ENCODE data around the gene CLDN22.

CLDN22 gene
- long read RNA-seq, donor 1, transcript CLDN22-201 (1 exons, 2,581 nt) = major isoform, 56 of 56 reads
- long read RNA-seq, donor 1, partial matches to known transcripts = 0 of 56 reads
- long read RNA-seq, donor 1, other reads (novel, unspliced or antisense) = 0 of 56 reads
- long read RNA-seq, donor 2, transcript CLDN22-201 (1 exons, 2,581 nt) = major isoform, 30 of 30 reads
- long read RNA-seq, donor 2, partial matches to known transcripts = 0 of 30 reads
- long read RNA-seq, donor 2, other reads (novel, unspliced or antisense) = 0 of 30 reads
- long read RNA-seq, donor 3, transcript CLDN22-201 (1 exons, 2,581 nt) = major isoform, 41 of 41 reads
- long read RNA-seq, donor 3, partial matches to known transcripts = 0 of 41 reads
- long read RNA-seq, donor 3, other reads (novel, unspliced or antisense) = 0 of 41 reads
- long read RNA-seq, donor 4, transcript CLDN22-201 (1 exons, 2,581 nt) = major isoform, 39 of 39 reads
- long read RNA-seq, donor 4, partial matches to known transcripts = 0 of 39 reads
- long read RNA-seq, donor 4, other reads (novel, unspliced or antisense) = 0 of 39 reads
- long read RNA-seq, donor 5, transcript CLDN22-201 (1 exons, 2,581 nt) = major isoform, 60 of 60 reads
- long read RNA-seq, donor 5, partial matches to known transcripts = 0 of 60 reads
- long read RNA-seq, donor 5, other reads (novel, unspliced or antisense) = 0 of 60 reads
- long read RNA-seq, donor 6, transcript CLDN22-201 (1 exons, 2,581 nt) = major isoform, 41 of 41 reads
- long read RNA-seq, donor 6, partial matches to known transcripts = 0 of 41 reads
- long read RNA-seq, donor 6, other reads (novel, unspliced or antisense) = 0 of 41 reads
- long read RNA-seq, donor 7, transcript CLDN22-201 (1 exons, 2,581 nt) = major isoform, 81 of 81 reads
- long read RNA-seq, donor 7, partial matches to known transcripts = 0 of 81 reads
- long read RNA-seq, donor 7, other reads (novel, unspliced or antisense) = 0 of 81 reads
- long read RNA-seq, donor 8, transcript CLDN22-201 (1 exons, 2,581 nt) = major isoform, 55 of 55 reads
- long read RNA-seq, donor 8, partial matches to known transcripts = 0 of 55 reads
- long read RNA-seq, donor 8, other reads (novel, unspliced or antisense) = 0 of 55 reads

- DNase-seq = no peak
These were observed at the start of gene CLDN22 for GRCh38 chr4:183320211-183321059. Gene CLDN22 (minus strand): TSS chr4:183320276. CDS start chr4:183320218, 58 bp downstream.

GRCh38 chr4:183369073-183369472, 49.0 kb upstream of the CLDN22 start:
- no peak for DNase-seq

- DNase-seq = no peak
These were observed 46.2 kb upstream of the CLDN22 start for GRCh38 chr4:183366206-183366835.

GRCh38 chr4:183364025-183364424, 43.9 kb upstream of the CLDN22 start:
- no peak for DNase-seq

GRCh38 chr4:183362916-183363542, 43.0 kb upstream of the CLDN22 start:
- DNase-seq = no peak

GRCh38 chr4:183362036-183362435, 42.0 kb upstream of the CLDN22 start:
- no peak for DNase-seq

GRCh38 chr4:183360161-183360919, 40.3 kb upstream of the CLDN22 start:
- no peak for DNase-seq

- DNase-seq = no peak
These were observed 38.2 kb upstream of the CLDN22 start for GRCh38 chr4:183358215-183358755.

GRCh38 chr4:183356931-183357675, 37.0 kb upstream of the CLDN22 start:
- no peak for DNase-seq

- DNase-seq = no peak
These were observed 36.2 kb upstream of the CLDN22 start for GRCh38 chr4:183356173-183356830.

GRCh38 chr4:183355405-183355804, 35.3 kb upstream of the CLDN22 start:
- no peak for DNase-seq

GRCh38 chr4:183354219-183354618, 34.1 kb upstream of the CLDN22 start:
- no peak for DNase-seq

GRCh38 chr4:183353557-183353956, 33.5 kb upstream of the CLDN22 start:
- no peak for DNase-seq

- DNase-seq = no peak
These were observed 32.5 kb upstream of the CLDN22 start for GRCh38 chr4:183352546-183352945.

- DNase-seq = no peak
These were observed 30.4 kb upstream of the CLDN22 start for GRCh38 chr4:183350317-183351071.

GRCh38 chr4:183349673-183350072, 29.6 kb upstream of the CLDN22 start:
- DNase-seq = no peak

All from right kidney (tissue), 9 donors.